HL-60/S4 (cell line): Measurements from ENCODE around the gene OBSCN.
"Not testable (repeated sequence)": the region's sequence is repeated elsewhere in the genome, so short reads cannot be mapped to it uniquely, and the experiment has no call there.

ENCODE experiments used
- in situ Hi-C: fragments of 300-500 bp; cut with MboI; formaldehyde crosslinking; loops from 2 replicates; pipeline ENCODE4 v1.14.3; 2022; ENCODE audit warnings: low sequenced_read_pairs

The OBSCN gene

GRCh38 chr1:228171221-228171891 lies 36.5 kb upstream of the OBSCN start:
- in situ Hi-C loops: no loop called here

GRCh38 chr1:228172591-228173527 lies 35.0 kb upstream of the OBSCN start:
- in situ Hi-C loops: no loop called here

GRCh38 chr1:228173528-228174481 lies 34.0 kb upstream of the OBSCN start:
- in situ Hi-C loops: not testable (repeated sequence)

- in situ Hi-C loops: no loop called here
Measured at GRCh38 chr1:228174482-228175315, 33.1 kb upstream of the OBSCN start.

- in situ Hi-C loops: no loop called here
Measured at GRCh38 chr1:228175316-228176023, 32.4 kb upstream of the OBSCN start.

GRCh38 chr1:228176024-228176395 lies 31.8 kb upstream of the OBSCN start:
- in situ Hi-C loops: no loop called here

GRCh38 chr1:228176461-228177182 lies 31.2 kb upstream of the OBSCN start:
- in situ Hi-C loops: no loop called here

GRCh38 chr1:228177183-228177475 lies 30.7 kb upstream of the OBSCN start:
- in situ Hi-C loops: no loop called here

GRCh38 chr1:228177721-228178710 lies 29.8 kb upstream of the OBSCN start:
- in situ Hi-C loops: no loop called here

GRCh38 chr1:228178737-228179684 lies 28.8 kb upstream of the OBSCN start:
- in situ Hi-C loops: no loop called here

GRCh38 chr1:228180271-228180958 lies 27.4 kb upstream of the OBSCN start:
- in situ Hi-C loops: no loop called here

- in situ Hi-C loops: no loop called here
Measured at GRCh38 chr1:228180959-228181644, 26.7 kb upstream of the OBSCN start.

- in situ Hi-C loops: no loop called here
Measured at GRCh38 chr1:228181645-228182034, 26.2 kb upstream of the OBSCN start.

GRCh38 chr1:228182296-228183030 lies 25.4 kb upstream of the OBSCN start:
- in situ Hi-C loops: no loop called here

GRCh38 chr1:228184152-228184551 lies 23.7 kb upstream of the OBSCN start:
- in situ Hi-C loops: no loop called here
